Left lung (tissue), 10 donors: Measurements from ENCODE around the gene GARIN5A. TPM values are rescaled to one million over a fixed set of nuclear protein-coding genes. Genes with fewer than 3 reads are reported as not detected.
A peak's percentile ranks its signal among the peaks of the same experiment; 100 is the strongest.

ENCODE experiments used
- ATAC-seq: fragments of 200-7000 bp; cut with Tn5 transposase; one replicate; pipeline ENCODE4 v1.9.1; 2020; ENCODE audit warnings: moderate library complexity
- DNase-seq, 4 donors: peaks; one replicate each; pipeline ENCODE4 v3.0.0-alpha.2; 2013 to 2020
- H3K27ac ChIP-seq, 2 donors: fragments of 200-600 bp; sonication (generic) in 1 of 2; one replicate each; pipeline versions ENCODE4 v1.5.0 to v1.8.0; 2020 to 2021
- H3K27me3 ChIP-seq, 2 donors: fragments of 200-600 bp; sonication (generic) in 1 of 2; one replicate each; pipeline versions ENCODE4 v1.5.0 to v1.8.0; 2020 to 2021
- H3K36me3 ChIP-seq, 2 donors: fragments of 200-600 bp; sonication (generic) in 1 of 2; one replicate each; pipeline versions ENCODE4 v1.5.0 to v1.8.0; 2020 to 2021
- H3K4me1 ChIP-seq, 2 donors: fragments of 200-600 bp; one replicate each; pipeline ENCODE4 v1.8.0; 2021
- H3K4me3 ChIP-seq, 2 donors: fragments of 200-600 bp; sonication (generic) in 1 of 2; one replicate each; pipeline versions ENCODE4 v1.5.0 to v1.8.0; 2020 to 2021; ENCODE audit warnings: mild to moderate bottlenecking in 1 of 2
- H3K9me3 ChIP-seq, 2 donors: fragments of 200-600 bp; sonication (generic) in 1 of 2; one replicate each; pipeline versions ENCODE4 v1.5.0 to v1.8.0; 2020 to 2021
- intact Hi-C, 2 donors: fragments of 100-400 bp; cut with DNase I; formaldehyde crosslinking; loops; one replicate each; pipeline versions ENCODE4 v1.11.2 to v1.14.2; 2022
- polyA plus RNA-seq, 6 donors: library from polyadenylated mRNA; unstranded; fragments of 120-200 nt; gene quantifications; one replicate each; pipeline ENCODE4 v1.2.1, GENCODE V29; 2013; ENCODE audit not compliant: insufficient read length in 6 of 6
- total RNA-seq, 2 donors: library from RNA; stranded (reverse); fragmentation: NEBNext Ultra II Directional; extraction: Animal tissue kit (Norgen Biotek cat#: 25700); gene quantifications; one replicate each; pipeline ENCODE4 v1.2.1, GENCODE V29; 2021
- TF ChIP-seq, protein P1 (sequence below), 2 donors: fragments of 200-600 bp; sonication (generic) in 1 of 2; IDR thresholded peaks; one replicate each; pipeline versions ENCODE4 v1.5.0 to v1.8.0; 2021; ENCODE audit warnings: antibody characterized with exemption in 2 of 2
- donor health status: DM: no; HTN: yes; CAD: no.
- donor health status: DM: no; HTN: no; CAD: no.

GARIN5A gene
- total and polyA plus RNA-seq, 8 donors = 2.6 to 5.4 (median 3.9) TPM

DNA sequence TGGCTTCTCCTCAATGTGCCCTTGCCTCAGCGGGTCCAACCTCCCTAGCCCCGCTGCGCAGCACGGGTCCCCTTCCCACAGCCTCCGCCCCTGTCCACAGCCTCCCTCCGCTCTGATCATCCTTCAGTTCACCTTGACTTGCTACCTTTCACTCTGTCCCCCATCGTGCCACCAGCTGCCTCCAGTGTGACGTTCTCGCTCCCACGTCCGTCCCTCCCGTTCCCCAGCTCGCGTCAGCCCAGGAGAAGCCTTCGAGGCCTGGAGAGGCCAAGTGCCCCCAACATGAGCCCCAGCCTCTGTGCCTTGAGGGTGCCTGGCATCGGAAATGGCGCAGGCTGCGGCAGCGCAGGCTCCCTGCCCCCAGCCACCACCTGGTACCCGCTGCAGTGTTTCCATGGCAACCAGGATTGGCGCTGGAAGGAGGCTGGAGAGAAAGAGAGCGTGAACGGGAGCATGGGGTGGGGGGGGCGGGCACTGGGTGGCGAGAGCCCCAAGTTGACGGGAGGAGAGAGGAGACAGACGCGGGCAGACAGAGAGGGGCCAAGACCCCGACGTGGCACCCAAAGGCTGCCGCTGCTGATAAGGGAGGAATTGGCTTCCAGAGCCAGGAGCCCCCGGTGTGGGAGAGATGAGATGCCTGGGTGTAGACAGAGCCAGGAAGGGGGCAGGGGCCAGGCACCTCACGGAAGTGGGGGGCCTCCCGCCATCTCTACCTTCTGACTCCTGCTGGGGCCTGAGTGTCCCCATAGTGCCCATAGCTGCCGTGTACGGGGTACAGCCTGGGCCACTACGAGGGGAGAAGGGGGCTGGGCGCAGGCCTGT, 37.9 kb upstream of the GARIN5A start:
- Histone ChIP-seq H3K4me3 (no peak overlapping the region), H3K4me1 (peaks cover 7 to 9% of the 10 kb centered on the region in 2 donors), H3K27me3 (peaks cover 0 to 52% of the 10 kb centered on the region in 2 donors), H3K36me3 (no peaks in the 10 kb centered on the region), H3K9me3 (no peaks in the 10 kb centered on the region), H3K27ac (no peak overlapping the region)
- no peak for ATAC-seq
- intact Hi-C loops = no loop called here
- TF ChIP-seq, protein P1, sequence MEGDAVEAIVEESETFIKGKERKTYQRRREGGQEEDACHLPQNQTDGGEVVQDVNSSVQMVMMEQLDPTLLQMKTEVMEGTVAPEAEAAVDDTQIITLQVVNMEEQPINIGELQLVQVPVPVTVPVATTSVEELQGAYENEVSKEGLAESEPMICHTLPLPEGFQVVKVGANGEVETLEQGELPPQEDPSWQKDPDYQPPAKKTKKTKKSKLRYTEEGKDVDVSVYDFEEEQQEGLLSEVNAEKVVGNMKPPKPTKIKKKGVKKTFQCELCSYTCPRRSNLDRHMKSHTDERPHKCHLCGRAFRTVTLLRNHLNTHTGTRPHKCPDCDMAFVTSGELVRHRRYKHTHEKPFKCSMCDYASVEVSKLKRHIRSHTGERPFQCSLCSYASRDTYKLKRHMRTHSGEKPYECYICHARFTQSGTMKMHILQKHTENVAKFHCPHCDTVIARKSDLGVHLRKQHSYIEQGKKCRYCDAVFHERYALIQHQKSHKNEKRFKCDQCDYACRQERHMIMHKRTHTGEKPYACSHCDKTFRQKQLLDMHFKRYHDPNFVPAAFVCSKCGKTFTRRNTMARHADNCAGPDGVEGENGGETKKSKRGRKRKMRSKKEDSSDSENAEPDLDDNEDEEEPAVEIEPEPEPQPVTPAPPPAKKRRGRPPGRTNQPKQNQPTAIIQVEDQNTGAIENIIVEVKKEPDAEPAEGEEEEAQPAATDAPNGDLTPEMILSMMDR (IDR thresholded peaks at IDR 0.05) = no peak
- DNase-seq = peak in 2 of 4 donors; percentile 30 to 68

DNA sequence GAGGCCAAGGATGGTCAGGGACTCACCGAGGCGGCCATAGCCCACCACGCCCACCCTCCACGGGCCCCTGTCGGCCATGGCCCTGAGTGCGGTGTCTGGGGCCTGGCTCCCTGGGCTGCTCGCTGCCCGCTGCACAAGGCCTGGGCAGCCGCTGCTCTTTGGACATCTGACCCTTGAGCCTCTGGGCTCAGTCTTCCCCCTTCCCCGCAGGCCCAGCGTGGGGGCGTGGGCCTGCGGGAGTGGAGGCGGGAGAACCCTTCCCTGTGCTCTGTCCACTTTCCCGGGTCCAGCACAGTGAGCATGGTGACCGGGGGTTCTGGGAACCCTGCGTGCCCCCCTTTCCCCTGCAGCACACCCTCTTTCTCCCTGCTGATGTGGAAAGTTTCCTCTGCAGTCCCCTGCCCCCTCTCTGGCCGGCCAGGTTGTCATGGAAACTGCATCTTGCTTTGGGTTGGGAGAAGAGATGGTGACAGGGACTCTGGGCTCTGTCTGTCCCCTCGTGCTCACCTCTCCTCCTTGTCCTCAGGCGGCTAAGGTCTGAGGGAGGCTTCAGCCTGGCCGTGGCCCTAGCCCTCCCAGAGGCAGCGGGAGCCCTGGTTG, 37.2 kb upstream of the GARIN5A start, which contains the start of gene ASPDH:
Gene ASPDH (minus strand): TSS at position 168 of the 600 bp plus-strand sequence. CDS start 90 bp downstream, at position 78.
- intact Hi-C loops = no loop called here
- DNase-seq (peak in 1 of 4 donors; percentile 73), ATAC-seq (no peak)
- Histone ChIP-seq H3K4me3 (no peak within 1 kb of the TSS), H3K4me1 (peaks cover 7 to 9% of the 10 kb centered on the region in 2 donors), H3K36me3 (no peaks in the 10 kb centered on the region), H3K27ac (no peak within 1 kb of the TSS), H3K9me3 (no peaks in the 10 kb centered on the region), H3K27me3 (peaks cover 0 to 46% of the 10 kb centered on the region in 2 donors)
- TF ChIP-seq, protein P1 (IDR thresholded peaks at IDR 0.05) = no peak

DNA sequence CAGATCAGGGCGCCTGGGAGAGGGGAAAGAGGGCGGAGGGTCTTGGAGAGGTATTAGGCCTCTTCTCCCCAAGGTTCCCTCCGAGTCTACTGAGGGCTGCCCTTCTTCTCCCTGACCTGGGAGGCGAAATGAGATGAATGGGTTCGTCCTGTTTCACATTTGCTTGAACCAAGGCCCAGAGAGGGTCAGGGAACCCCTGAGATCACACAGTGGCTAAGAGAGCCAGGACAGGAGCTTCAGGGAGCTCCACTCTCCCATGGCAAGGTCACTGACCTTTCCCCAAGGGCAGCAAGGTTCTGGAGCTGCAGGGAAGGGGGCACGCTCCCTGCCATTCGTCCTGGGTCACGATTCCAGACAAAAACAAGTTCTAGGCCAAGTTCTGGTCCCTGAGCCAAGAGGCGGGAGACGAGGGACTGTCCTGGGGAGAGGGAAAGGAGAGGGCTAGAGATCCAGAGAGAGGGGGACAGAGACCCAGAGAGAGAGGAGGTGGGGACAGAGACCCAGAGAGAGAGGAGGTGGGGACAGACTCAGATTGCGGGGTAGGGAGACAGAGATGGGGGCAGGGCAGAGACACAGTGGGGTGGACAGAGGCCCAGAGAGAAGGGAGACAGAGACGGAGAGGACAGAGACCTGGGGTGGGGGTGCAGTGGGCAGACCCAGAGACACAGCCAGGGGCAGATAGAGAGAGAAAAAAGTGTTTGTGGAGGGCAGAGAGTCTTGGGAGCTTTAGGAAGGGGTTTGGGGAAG, 36.5 kb upstream of the GARIN5A start:
- DNase-seq (peak in 2 of 4 donors; percentile 27), ATAC-seq (no peak)
- intact Hi-C loops = no loop called here
- Histone ChIP-seq H3K27ac (no peak overlapping the region), H3K9me3 (no peaks in the 10 kb centered on the region), H3K4me3 (no peak overlapping the region), H3K4me1 (peaks cover 7 to 9% of the 10 kb centered on the region in 2 donors), H3K27me3 (peaks cover 0 to 46% of the 10 kb centered on the region in 2 donors), H3K36me3 (no peaks in the 10 kb centered on the region)
- TF ChIP-seq, protein P1 (IDR thresholded peaks at IDR 0.05) = no peak

DNA sequence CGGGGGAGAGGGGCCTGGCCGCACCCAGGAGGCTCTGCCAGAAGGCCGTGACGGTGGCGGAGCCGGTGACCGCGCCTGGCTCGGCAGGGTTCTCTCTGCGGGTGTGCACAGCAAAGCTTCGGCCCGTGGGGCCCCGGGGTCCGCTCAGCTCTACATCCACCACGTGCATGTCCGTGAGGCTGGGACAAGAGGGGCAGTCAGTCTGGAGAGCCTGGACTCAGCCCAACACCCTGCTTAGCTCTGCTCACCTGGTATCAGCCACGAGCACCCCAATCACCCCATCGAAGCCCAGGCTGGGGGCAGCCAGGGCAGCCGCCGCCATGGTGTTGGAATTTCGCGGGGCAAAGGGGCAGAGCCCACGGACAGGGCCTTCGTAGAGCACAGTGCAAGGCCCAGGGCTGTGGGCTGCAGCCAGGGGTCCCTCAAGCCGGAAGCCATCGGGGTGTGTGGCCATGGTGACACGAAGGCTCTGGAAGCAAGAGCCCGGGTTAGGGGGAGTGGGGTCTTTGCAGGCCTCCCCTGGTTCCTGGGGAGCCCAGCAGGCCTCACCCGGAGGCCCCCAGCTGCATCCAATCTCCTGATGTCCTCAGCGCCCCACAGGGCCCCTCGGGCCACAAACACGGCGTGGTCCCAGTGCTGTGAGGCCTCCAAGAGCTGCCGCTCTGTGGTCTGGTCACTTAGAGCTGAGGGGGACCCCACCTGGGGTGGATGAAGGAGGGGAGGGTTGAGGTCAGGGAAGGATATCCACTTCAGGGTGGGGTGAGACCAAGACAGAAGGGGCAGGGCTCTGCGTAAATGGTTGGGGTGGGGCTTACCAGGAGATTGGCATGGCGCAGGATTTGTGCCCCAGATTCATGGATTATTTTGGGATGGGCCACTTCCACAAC, 35.7 kb upstream of the GARIN5A start:
- Histone ChIP-seq H3K36me3 (no peaks in the 10 kb centered on the region), H3K4me1 (peaks cover 7 to 9% of the 10 kb centered on the region in 2 donors), H3K9me3 (no peaks in the 10 kb centered on the region), H3K4me3 (no peak overlapping the region), H3K27me3 (peaks cover 0 to 40% of the 10 kb centered on the region in 2 donors), H3K27ac (no peak overlapping the region)
- TF ChIP-seq, protein P1 (IDR thresholded peaks at IDR 0.05) = no peak
- peak in 2 of 4 donors; percentile 44 to 82 for DNase-seq
- ATAC-seq = no peak
- intact Hi-C loops = no loop called here
